PC-9 (cell line): ENCODE measurements around the gene SLC12A4. TPM values are rescaled to one million over a fixed set of nuclear protein-coding genes. Genes with fewer than 3 reads are reported as not detected.

ENCODE experiments used
- BruUV-seq: library from RNA; stranded (reverse); fragments of 400-500 nt; replicated peaks from 2 replicates; lab custom pipeline; 2021; lab: Mats Ljungman, UMichigan
- CTCF ChIA-PET: fragments of 300-600 bp; sonication (Branson Sonifier 250); formaldehyde crosslinking; loops from one replicate; lab custom pipeline; 2022; ENCODE audit warnings: antibody characterized with exemption; lab: Charles Lee
- POLR2A ChIA-PET: fragments of 300-600 bp; sonication (Branson Sonifier 250); formaldehyde crosslinking; loops from one replicate; lab custom pipeline; 2022; ENCODE audit warnings: antibody characterized with exemption; ENCODE audit not compliant: unreplicated experiment; lab: Charles Lee
- DNase-seq, 2 experiments: peaks; one replicate each; pipeline versions ENCODE4 v3.0.0 to v3.0.0-alpha.2; 2015 to 2022; ENCODE audit warnings: mixed read lengths in 1 of 2
- H2AFZ ChIP-seq: fragments of 200-600 bp; sonication (generic); 2 replicates; pipeline ENCODE4 v1.8.1; 2017; ENCODE audit warnings: antibody characterized with exemption
- H3F3A ChIP-seq: fragments of 200-600 bp; sonication (generic); 2 replicates; pipeline ENCODE4 v1.8.1; 2017; ENCODE audit warnings: antibody characterized with exemption, mild to moderate bottlenecking, low read depth; ENCODE audit not compliant: insufficient read depth
- H3K27ac ChIP-seq: fragments of 200-600 bp; sonication (generic); 2 replicates; pipeline ENCODE4 v1.6.1; 2016; ENCODE audit warnings: mixed run types
- H3K27me3 ChIP-seq: fragments of 200-600 bp; sonication (generic); 2 replicates; pipeline ENCODE4 v1.6.1; 2016; ENCODE audit warnings: low read depth, mixed run types; ENCODE audit not compliant: insufficient read depth
- H3K36me3 ChIP-seq: fragments of 200-600 bp; sonication (generic); 2 replicates; pipeline ENCODE4 v1.6.1; 2016; ENCODE audit warnings: low read depth, mixed run types
- H3K4me1 ChIP-seq: fragments of 200-600 bp; sonication (generic); replicated peaks from 2 replicates; pipeline ENCODE4 v1.6.1; 2016; ENCODE audit warnings: mixed run types; ENCODE audit not compliant: insufficient read depth
- H3K4me2 ChIP-seq: fragments of 200-600 bp; sonication (generic); 2 replicates; pipeline ENCODE4 v1.6.1; 2017; ENCODE audit warnings: mixed run types
- H3K4me3 ChIP-seq: fragments of 200-600 bp; sonication (generic); 2 replicates; pipeline ENCODE4 v1.6.1; 2016; ENCODE audit warnings: mixed run types
- H3K79me2 ChIP-seq: fragments of 200-600 bp; sonication (generic); 2 replicates; pipeline ENCODE4 v1.6.1; 2017; ENCODE audit warnings: low read depth, mixed run types
- H3K9me2 ChIP-seq: fragments of 200-600 bp; sonication (generic); 2 replicates; pipeline ENCODE4 v1.8.1; 2017; ENCODE audit warnings: mild to moderate bottlenecking; ENCODE audit not compliant: insufficient read depth
- H3K9me3 ChIP-seq: fragments of 200-600 bp; sonication (generic); 2 replicates; pipeline ENCODE4 v1.8.1; 2016; ENCODE audit warnings: low read depth; ENCODE audit not compliant: insufficient read depth
- H4K20me1 ChIP-seq: fragments of 200-600 bp; sonication (generic); 2 replicates; pipeline ENCODE4 v1.8.1; 2017; ENCODE audit not compliant: insufficient read depth
- EZH2 ChIP-seq: fragments of 200-600 bp; sonication (generic); IDR thresholded peaks from 2 replicates; pipeline ENCODE4 v1.8.0; 2017; ENCODE audit warnings: antibody characterized with exemption, low read depth
- intact Hi-C: fragments of 100-400 bp; cut with micrococcal nuclease; formaldehyde crosslinking; loops from one replicate; pipeline ENCODE4 v1.10.0; 2022; ENCODE audit not compliant: unreplicated experiment
- total RNA-seq: library from RNA; stranded (reverse); gene quantifications from 2 replicates; pipeline ENCODE4 v1.2.3, GENCODE V29; 2021
- TF ChIP-seq, protein P1 (sequence below): fragments of 200-600 bp; sonication (generic); conservative IDR thresholded peaks from 2 replicates; pipeline ENCODE4 v1.6.1; 2017; ENCODE audit warnings: mixed run types, antibody characterized with exemption, mild to moderate bottlenecking, moderate library complexity

SLC12A4 gene
- total RNA-seq, 1 experiment from 2014 or later = 27.0 TPM

DNA sequence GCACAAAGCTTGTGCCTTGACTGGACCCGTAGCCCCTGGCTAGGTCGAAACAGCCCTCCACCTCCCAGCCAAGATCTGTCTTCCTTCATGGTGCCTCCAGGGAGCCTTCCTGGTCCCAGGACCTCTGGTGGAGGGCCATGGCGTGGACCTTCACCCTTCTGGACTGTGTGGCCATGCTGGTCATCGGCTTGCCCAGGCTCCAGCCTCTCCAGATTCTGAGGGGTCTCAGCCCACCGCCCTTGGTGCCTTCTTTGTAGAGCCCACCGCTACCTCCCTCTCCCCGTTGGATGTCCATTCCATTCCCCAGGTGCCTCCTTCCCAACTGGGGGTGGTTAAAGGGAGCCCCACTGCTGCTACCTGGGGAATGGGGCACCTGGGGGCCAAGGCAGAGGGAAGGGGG, 40.3 kb downstream of the SLC12A4 start:
- CTCF ChIA-PET = no interaction called here

DNA sequence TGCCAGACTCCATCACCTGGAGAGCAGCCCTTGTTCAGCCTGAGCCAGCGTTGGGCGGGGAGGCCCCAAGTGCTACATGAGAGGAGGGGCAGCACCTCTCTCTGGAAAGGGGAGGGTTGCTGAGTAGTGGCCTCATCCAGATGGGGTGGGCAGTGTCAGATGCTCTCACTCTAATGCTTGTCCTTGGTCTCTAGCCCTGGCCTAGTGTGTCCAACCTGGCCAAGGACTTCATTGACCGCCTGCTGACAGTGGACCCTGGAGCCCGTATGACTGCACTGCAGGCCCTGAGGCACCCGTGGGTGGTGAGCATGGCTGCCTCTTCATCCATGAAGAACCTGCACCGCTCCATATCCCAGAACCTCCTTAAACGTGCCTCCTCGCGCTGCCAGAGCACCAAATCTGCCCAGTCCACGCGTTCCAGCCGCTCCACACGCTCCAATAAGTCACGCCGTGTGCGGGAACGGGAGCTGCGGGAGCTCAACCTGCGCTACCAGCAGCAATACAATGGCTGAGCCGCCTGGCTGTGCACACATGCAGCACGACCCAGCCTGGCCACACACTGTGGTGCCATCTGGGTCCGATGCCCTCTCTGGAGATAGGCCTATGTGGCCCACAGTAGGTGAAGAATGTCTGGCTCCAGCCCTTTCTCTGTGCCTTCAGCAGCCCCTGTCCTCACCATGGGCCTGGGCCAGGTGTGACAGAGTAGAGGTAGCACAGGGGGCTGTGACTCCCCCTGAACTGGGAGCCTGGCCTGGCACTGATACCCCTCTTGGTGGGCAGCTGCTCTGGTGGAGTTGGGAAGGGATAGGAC, 41.1 kb downstream of the SLC12A4 start:
- H3K27ac ChIP-seq = no peak overlapping the region
- no peak for DNase-seq
- H3K4me1 ChIP-seq = no peaks in the 10 kb centered on the region
- H4K20me1 ChIP-seq = peaks cover 33% of the 10 kb centered on the region
- POLR2A ChIA-PET = no interaction called here
- H3K27me3 ChIP-seq = no peaks in the 10 kb centered on the region
- H3K4me3 ChIP-seq = no peak overlapping the region
- H3K36me3 ChIP-seq = no peaks in the 10 kb centered on the region
- H3K79me2 ChIP-seq = no peaks in the 10 kb centered on the region
- no peak overlapping the region for H3K4me2 ChIP-seq
- H3K9me3 ChIP-seq = no peaks in the 10 kb centered on the region
- intact Hi-C loops = loop anchor here (5.0 kb wide), 1 partner anchor 35 kb away; the partner anchor contains the start of gene PSKH1
- CTCF ChIA-PET = no interaction called here
- H2AFZ ChIP-seq = no peak overlapping the region
- TF ChIP-seq, protein P1, sequence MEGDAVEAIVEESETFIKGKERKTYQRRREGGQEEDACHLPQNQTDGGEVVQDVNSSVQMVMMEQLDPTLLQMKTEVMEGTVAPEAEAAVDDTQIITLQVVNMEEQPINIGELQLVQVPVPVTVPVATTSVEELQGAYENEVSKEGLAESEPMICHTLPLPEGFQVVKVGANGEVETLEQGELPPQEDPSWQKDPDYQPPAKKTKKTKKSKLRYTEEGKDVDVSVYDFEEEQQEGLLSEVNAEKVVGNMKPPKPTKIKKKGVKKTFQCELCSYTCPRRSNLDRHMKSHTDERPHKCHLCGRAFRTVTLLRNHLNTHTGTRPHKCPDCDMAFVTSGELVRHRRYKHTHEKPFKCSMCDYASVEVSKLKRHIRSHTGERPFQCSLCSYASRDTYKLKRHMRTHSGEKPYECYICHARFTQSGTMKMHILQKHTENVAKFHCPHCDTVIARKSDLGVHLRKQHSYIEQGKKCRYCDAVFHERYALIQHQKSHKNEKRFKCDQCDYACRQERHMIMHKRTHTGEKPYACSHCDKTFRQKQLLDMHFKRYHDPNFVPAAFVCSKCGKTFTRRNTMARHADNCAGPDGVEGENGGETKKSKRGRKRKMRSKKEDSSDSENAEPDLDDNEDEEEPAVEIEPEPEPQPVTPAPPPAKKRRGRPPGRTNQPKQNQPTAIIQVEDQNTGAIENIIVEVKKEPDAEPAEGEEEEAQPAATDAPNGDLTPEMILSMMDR = no peak
- no peak for TF ChIP-seq EZH2
- H3F3A ChIP-seq = peaks cover 5% of the 10 kb centered on the region; the same call in 1 of the 2 replicates
- H3K9me2 ChIP-seq = no peaks in the 10 kb centered on the region
- no TSS peak for BruUV-seq

More for the DNA sequence above, 40.3 kb downstream of the SLC12A4 start:
- Histone ChIP-seq H3K36me3 (no peaks in the 10 kb centered on the region), H3K9me3 (no peaks in the 10 kb centered on the region), H3K4me2 (no peak overlapping the region), H3K27me3 (no peaks in the 10 kb centered on the region), H4K20me1 (peaks cover 33% of the 10 kb centered on the region), H2AFZ (no peak overlapping the region), H3F3A (peaks cover 5% of the 10 kb centered on the region; the same call in 1 of the 2 replicates), H3K27ac (no peak overlapping the region), H3K4me1 (no peaks in the 10 kb centered on the region), H3K9me2 (no peaks in the 10 kb centered on the region), H3K79me2 (no peaks in the 10 kb centered on the region), H3K4me3 (no peak overlapping the region)
- no TSS peak for BruUV-seq
- intact Hi-C loops = loop anchor here (1.0 to 5.0 kb wide), 4 partner anchors 36 to 407 kb away; partner anchors contain the start of gene PSKH1
- no peak for DNase-seq
- TF ChIP-seq, protein P1 = no peak
- no peak for TF ChIP-seq EZH2
- POLR2A ChIA-PET = no interaction called here

DNA sequence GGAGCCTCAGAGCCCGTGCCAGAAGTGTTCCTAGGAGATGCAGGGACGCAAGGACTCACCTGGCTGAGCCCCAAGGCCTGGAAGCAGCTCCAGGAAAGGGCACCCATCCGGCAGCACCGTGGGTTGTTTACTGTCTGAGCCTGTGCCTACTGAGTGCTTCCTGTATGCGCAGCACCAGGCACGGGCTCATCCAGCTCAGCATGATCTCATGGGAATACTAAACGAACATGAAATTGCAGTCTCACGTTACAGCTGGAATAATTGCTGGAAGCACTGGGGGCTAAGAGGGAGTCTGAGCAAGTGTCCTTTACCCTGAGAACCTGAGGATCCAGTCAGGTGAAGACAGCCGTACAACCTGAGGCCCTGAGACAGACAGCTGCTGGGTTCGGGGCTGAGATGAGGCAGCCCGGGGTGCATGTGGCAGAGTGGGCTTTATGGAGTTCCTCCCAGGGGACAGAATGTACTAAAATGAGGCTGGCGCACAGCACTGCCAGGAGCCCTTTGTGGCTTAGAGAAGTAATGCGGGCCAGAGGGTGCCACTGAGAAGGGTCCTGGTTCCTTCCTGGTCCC, 42.2 kb downstream of the SLC12A4 start:
- no peak overlapping the region for H3K27ac ChIP-seq
- no TSS peak for BruUV-seq
- TF ChIP-seq EZH2 = no peak
- TF ChIP-seq, protein P1 = no peak; the same call in 1 of the 2 replicates
- no peaks in the 10 kb centered on the region for H3K9me3 ChIP-seq
- ChIA-PET CTCF (interaction anchor here (0.8 kb wide), 1 partner anchor 47 kb away, joined by 3 read pairs; no protein-coding TSS in a partner anchor), POLR2A (no interaction called here)
- no peak overlapping the region for H2AFZ ChIP-seq
- peaks cover 5% of the 10 kb centered on the region; the same call in 1 of the 2 replicates for H3F3A ChIP-seq
- peaks cover 37% of the 10 kb centered on the region for H4K20me1 ChIP-seq
- no peak overlapping the region for H3K4me3 ChIP-seq
- H3K4me2 ChIP-seq = no peak overlapping the region
- H3K79me2 ChIP-seq = no peaks in the 10 kb centered on the region
- intact Hi-C loops = loop anchor here (5.0 kb wide), 1 partner anchor 34 kb away; the partner anchor contains the start of gene PSKH1
- H3K27me3 ChIP-seq = no peaks in the 10 kb centered on the region
- H3K36me3 ChIP-seq = no peaks in the 10 kb centered on the region
- H3K9me2 ChIP-seq = no peaks in the 10 kb centered on the region
- DNase-seq = no peak
- no peaks in the 10 kb centered on the region for H3K4me1 ChIP-seq
